ENCODE measurements around the gene SOAT2.

The SOAT2 gene

DNA sequence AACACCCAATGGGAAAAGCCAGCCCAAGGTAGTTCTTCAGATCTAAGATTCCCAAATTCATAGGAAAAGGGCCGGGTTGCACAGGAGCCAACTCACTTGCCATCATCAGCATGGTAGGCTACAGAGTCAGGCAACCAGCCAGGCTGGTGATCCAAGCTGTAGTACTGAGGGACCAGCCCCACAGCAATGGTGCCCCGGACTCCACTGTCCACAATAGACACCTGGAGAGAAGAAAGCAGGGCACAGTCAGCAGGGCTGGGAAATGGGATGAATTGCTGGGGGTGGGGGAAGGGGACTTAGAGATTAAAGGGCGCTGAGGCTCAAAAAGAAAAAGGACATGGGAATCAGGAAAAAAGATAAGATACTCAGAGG is 28.3 kb upstream of the SOAT2 start:
- TF ChIP-seq TCF12 (IDR thresholded peaks at IDR 0.05; ENCODE audit: low read depth) (no peak), RAD21 (IDR thresholded peaks at IDR 0.05; ENCODE audit: low read depth) (no peak), YY1 (IDR thresholded peaks at IDR 0.05; ENCODE audit: low read depth) (no peak)
- TF ChIP-seq, protein P1, sequence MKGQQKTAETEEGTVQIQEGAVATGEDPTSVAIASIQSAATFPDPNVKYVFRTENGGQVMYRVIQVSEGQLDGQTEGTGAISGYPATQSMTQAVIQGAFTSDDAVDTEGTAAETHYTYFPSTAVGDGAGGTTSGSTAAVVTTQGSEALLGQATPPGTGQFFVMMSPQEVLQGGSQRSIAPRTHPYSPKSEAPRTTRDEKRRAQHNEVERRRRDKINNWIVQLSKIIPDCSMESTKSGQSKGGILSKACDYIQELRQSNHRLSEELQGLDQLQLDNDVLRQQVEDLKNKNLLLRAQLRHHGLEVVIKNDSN (IDR thresholded peaks at IDR 0.05) = no peak

DNA sequence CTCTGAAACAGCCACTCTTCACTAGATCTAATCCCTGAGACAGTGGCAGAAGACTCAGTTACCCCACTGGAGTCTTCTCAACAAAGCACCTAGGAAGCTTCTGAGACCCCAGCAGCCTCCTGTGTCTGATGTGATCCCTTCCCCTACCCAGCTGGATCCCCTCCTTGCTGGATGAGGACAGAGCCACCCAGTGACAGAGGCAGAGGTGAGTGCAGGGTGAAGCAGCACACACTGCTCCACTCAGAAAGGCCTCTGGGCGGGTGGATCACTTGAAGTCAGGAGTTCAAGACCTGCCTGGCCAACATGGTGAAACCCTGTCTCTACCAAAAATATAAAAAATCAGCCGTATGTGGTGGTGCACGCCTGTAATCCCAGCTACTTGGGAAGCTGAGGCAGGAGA is 26.8 kb upstream of the SOAT2 start:
- TF ChIP-seq TAF1 (IDR thresholded peaks at IDR 0.05; ENCODE audit: low read depth) = no peak
- TF ChIP-seq ZBTB7A (IDR thresholded peaks at IDR 0.05; ENCODE audit: low read depth) = no peak
- TF ChIP-seq, protein P2, sequence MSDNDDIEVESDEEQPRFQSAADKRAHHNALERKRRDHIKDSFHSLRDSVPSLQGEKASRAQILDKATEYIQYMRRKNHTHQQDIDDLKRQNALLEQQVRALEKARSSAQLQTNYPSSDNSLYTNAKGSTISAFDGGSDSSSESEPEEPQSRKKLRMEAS (IDR thresholded peaks at IDR 0.05) = no peak
- no peak for TF ChIP-seq NFIC (IDR thresholded peaks at IDR 0.05)
- no peak for TF ChIP-seq TCF12 (IDR thresholded peaks at IDR 0.05; ENCODE audit: low read depth)
- no peak for TF ChIP-seq YY1 (IDR thresholded peaks at IDR 0.05; ENCODE audit: low read depth)
- TF ChIP-seq, protein P3, sequence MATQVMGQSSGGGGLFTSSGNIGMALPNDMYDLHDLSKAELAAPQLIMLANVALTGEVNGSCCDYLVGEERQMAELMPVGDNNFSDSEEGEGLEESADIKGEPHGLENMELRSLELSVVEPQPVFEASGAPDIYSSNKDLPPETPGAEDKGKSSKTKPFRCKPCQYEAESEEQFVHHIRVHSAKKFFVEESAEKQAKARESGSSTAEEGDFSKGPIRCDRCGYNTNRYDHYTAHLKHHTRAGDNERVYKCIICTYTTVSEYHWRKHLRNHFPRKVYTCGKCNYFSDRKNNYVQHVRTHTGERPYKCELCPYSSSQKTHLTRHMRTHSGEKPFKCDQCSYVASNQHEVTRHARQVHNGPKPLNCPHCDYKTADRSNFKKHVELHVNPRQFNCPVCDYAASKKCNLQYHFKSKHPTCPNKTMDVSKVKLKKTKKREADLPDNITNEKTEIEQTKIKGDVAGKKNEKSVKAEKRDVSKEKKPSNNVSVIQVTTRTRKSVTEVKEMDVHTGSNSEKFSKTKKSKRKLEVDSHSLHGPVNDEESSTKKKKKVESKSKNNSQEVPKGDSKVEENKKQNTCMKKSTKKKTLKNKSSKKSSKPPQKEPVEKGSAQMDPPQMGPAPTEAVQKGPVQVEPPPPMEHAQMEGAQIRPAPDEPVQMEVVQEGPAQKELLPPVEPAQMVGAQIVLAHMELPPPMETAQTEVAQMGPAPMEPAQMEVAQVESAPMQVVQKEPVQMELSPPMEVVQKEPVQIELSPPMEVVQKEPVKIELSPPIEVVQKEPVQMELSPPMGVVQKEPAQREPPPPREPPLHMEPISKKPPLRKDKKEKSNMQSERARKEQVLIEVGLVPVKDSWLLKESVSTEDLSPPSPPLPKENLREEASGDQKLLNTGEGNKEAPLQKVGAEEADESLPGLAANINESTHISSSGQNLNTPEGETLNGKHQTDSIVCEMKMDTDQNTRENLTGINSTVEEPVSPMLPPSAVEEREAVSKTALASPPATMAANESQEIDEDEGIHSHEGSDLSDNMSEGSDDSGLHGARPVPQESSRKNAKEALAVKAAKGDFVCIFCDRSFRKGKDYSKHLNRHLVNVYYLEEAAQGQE (IDR thresholded peaks at IDR 0.05; ENCODE audit: low read depth) = no peak
- TF ChIP-seq TEAD4 (IDR thresholded peaks at IDR 0.05) = no peak

DNA sequence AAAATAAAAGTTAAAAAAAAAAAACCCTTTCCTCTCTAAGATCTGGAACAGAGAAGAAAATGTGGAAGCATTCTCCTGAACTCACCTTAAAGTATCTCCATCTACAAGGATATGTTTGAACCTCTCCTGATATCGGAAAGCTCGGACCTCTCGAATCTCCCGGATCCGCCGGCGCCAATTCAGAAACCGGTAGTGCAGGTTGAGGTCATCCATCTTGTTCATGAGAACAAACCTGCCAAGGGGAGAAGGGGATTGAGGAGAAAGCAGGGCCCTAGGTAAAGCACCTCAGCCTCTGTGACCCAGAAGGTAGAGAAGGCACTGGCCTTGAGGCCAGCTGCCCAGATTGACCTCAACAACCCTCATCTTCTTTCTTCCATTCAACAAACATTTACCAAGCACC is 26.3 kb upstream of the SOAT2 start:
- TF ChIP-seq NFIC (IDR thresholded peaks at IDR 0.05) = no peak
- TF ChIP-seq, protein P2 (IDR thresholded peaks at IDR 0.05) = no peak
- TF ChIP-seq, protein P3 (IDR thresholded peaks at IDR 0.05; ENCODE audit: low read depth) = no peak
- no peak for TF ChIP-seq FOXM1 (IDR thresholded peaks at IDR 0.05; ENCODE audit: borderline replicate concordance, low read depth)

DNA sequence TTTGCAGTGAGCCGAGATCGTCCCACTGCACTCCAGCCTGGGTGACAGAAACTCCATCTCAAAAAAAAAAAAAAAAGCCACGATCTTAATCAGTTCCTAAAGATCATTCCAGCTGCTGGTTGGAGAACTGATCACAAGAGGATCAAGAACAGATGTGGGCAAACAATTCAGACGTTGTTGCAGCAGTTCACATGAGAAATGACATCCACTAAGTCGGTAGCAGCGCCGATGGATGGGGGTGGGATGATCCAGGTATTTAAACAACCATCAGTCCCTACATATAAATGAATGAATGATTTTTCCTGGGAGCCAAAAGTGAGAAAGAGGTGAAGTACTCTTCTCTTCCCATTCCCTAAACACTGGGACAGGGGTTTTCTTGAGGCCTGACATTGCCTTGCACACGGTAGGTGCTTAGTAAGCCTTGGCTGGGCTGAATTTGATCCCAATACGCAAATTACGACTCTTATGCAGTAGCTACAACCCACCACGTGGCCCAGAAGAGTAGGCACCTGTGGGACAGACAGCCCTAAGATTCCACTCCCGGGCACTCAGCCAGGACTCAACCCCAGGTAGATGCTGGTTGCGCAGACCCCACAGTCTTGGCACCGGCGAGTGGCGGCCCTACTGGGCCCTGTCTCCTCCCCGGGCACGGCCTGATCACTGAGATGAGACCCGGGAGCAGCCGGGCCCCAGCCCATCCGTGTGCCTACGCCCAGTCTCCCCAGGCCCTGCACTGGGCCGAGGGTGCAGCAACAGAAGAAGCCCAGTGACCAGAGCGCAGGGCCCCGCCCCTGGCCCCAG is 24.7 kb upstream of the SOAT2 start:
- TF ChIP-seq CREB1 (IDR thresholded peaks at IDR 0.05; ENCODE audit: low read depth) (no peak), FOXM1 (IDR thresholded peaks at IDR 0.05; ENCODE audit: borderline replicate concordance, low read depth) (no peak), EP300 (IDR thresholded peaks at IDR 0.05; ENCODE audit: borderline replicate concordance) (no peak), NFIC (IDR thresholded peaks at IDR 0.05) (peak; percentile 46), TEAD4 (IDR thresholded peaks at IDR 0.05) (no peak)
- TF ChIP-seq, protein P1 (IDR thresholded peaks at IDR 0.05) = peak; percentile 83
- TF ChIP-seq, protein P3 (IDR thresholded peaks at IDR 0.05; ENCODE audit: low read depth) = no peak
- TF ChIP-seq, protein P2 (IDR thresholded peaks at IDR 0.05) = peak; percentile 86
